DOHH2 (cell line): ENCODE results near the gene STUB1.

ENCODE experiments used
- CTCF ChIP-seq: fragments of 200-600 bp; sonication (generic); IDR thresholded peaks from one replicate; pipeline ENCODE4 v1.5.1; 2014; ENCODE audit warnings: antibody characterized with exemption, mild to moderate bottlenecking, low read depth, low read length; ENCODE audit not compliant: poor library complexity, severe bottlenecking
- EZH2phosphoT487 ChIP-seq: fragments of 200-600 bp; sonication (generic); IDR thresholded peaks from 2 replicates; pipeline ENCODE4 v1.6.1; 2017; ENCODE audit warnings: borderline replicate concordance, mild to moderate bottlenecking, antibody characterized with exemption, low read length, moderate library complexity, mixed read lengths

- TF ChIP-seq CTCF (no peak), EZH2phosphoT487 (no peak)
Observed at GRCh38 chr16:723695-724094, 43.5 kb downstream of the STUB1 start.
